HCT116 (cell line): Measurements from ENCODE around the gene LIPG.

Source experiments
- CTCF ChIP-seq, 3 experiments: fragments of 200-600 bp in 1 of 3; sonication (generic) in 1 of 3; IDR thresholded peaks in 2 of 3; conservative IDR thresholded peaks in 1 of 3; 2 replicates each; pipeline ENCODE4 v1.5.1; 2012 to 2017; ENCODE audit warnings: low read depth in 2 of 3, low read length in 2 of 3, antibody characterized with exemption in 1 of 3, borderline replicate concordance in 1 of 3, control low read depth in 1 of 3, mild to moderate bottlenecking in 1 of 3, mixed read lengths in 1 of 3, mixed run types in 1 of 3, moderate library complexity in 1 of 3; ENCODE audit not compliant: insufficient read depth in 1 of 3
- ELF1 ChIP-seq: IDR thresholded peaks from 2 replicates; pipeline ENCODE4 v1.6.1; 2012; ENCODE audit warnings: low read depth, borderline replicate concordance
- EZH2 ChIP-seq: fragments of 200-600 bp; sonication (generic); IDR thresholded peaks from 2 replicates; pipeline ENCODE4 v1.6.1; 2017; ENCODE audit warnings: antibody characterized with exemption, mixed run types
- EZH2phosphoT487 ChIP-seq: fragments of 200-600 bp; IDR thresholded peaks from 2 replicates; pipeline ENCODE4 v1.6.1; 2018; ENCODE audit warnings: antibody characterized with exemption, borderline replicate concordance
- FOSL1 ChIP-seq: IDR thresholded peaks from 2 replicates; pipeline ENCODE4 v1.6.1; 2012; ENCODE audit warnings: low read depth
- JUND ChIP-seq: IDR thresholded peaks from 2 replicates; pipeline ENCODE4 v1.6.1; 2012
- POLR2A ChIP-seq: IDR thresholded peaks from 2 replicates; pipeline ENCODE4 v1.7.0; 2011; ENCODE audit warnings: borderline replicate concordance; ENCODE audit not compliant: insufficient read depth, insufficient read length; ENCODE audit errors: extremely low read depth
- SP1 ChIP-seq: IDR thresholded peaks from 2 replicates; pipeline ENCODE4 v1.6.1; 2012; ENCODE audit warnings: low read depth
- YY1 ChIP-seq: IDR thresholded peaks from 2 replicates; pipeline ENCODE4 v1.6.1; 2011; ENCODE audit warnings: low read length, low read depth, moderate library complexity, mild to moderate bottlenecking; ENCODE audit not compliant: insufficient replicate concordance; ENCODE audit errors: extremely low read depth
- TF ChIP-seq, protein P1 (sequence below): IDR thresholded peaks from 2 replicates; pipeline ENCODE4 v1.6.1; 2012; ENCODE audit warnings: low read depth

DNA sequence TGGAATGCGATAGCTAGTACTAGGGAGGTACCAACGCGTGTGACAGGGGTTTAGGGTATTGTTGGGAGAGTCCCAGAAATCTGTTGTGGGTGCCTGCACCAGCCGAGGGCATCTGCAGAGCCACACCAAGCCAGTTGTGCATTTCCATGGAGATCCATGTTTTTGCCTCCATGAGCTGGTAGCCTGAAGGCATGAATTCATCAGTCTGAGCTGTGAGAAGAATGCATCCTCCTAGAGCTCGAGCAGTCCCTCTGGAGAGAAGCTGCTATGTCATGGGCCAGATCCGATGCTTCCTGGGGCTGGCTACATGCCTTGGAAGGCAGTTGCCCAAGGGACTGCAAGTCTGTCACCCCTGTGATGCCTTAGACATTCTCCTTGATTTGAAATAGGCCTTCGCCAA is 57.9 kb downstream of the LIPG start:
- TF ChIP-seq YY1, result no peak
- no peak for TF ChIP-seq SP1
- TF ChIP-seq EZH2phosphoT487, result no peak
- no peak for TF ChIP-seq ELF1
- TF ChIP-seq FOSL1, result no peak
- no peak for TF ChIP-seq EZH2
- TF ChIP-seq POLR2A, result no peak
- TF ChIP-seq CTCF (IDR thresholded peaks at IDR 0.05 in 2 of 3, conservative IDR thresholded peaks at IDR 0.05 in 1 of 3; ENCODE audit: borderline replicate concordance in 1 of 3, insufficient read depth in 1 of 3, low read depth in 2 of 3, low read length in 2 of 3), result no peak
- TF ChIP-seq, protein P1, sequence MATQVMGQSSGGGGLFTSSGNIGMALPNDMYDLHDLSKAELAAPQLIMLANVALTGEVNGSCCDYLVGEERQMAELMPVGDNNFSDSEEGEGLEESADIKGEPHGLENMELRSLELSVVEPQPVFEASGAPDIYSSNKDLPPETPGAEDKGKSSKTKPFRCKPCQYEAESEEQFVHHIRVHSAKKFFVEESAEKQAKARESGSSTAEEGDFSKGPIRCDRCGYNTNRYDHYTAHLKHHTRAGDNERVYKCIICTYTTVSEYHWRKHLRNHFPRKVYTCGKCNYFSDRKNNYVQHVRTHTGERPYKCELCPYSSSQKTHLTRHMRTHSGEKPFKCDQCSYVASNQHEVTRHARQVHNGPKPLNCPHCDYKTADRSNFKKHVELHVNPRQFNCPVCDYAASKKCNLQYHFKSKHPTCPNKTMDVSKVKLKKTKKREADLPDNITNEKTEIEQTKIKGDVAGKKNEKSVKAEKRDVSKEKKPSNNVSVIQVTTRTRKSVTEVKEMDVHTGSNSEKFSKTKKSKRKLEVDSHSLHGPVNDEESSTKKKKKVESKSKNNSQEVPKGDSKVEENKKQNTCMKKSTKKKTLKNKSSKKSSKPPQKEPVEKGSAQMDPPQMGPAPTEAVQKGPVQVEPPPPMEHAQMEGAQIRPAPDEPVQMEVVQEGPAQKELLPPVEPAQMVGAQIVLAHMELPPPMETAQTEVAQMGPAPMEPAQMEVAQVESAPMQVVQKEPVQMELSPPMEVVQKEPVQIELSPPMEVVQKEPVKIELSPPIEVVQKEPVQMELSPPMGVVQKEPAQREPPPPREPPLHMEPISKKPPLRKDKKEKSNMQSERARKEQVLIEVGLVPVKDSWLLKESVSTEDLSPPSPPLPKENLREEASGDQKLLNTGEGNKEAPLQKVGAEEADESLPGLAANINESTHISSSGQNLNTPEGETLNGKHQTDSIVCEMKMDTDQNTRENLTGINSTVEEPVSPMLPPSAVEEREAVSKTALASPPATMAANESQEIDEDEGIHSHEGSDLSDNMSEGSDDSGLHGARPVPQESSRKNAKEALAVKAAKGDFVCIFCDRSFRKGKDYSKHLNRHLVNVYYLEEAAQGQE, result no peak
- no peak for TF ChIP-seq JUND
